IgD-negative memory B cell (primary cell): ENCODE measurements around the gene CYP2R1. TPM values are rescaled to one million over a fixed set of nuclear protein-coding genes. Genes with fewer than 3 reads are reported as not detected.

ENCODE experiments used
- H3K27ac Mint-ChIP-seq, 3 donors: one replicate each; pipeline ENCODE4 v1.8.0; 2020 to 2022; ENCODE audit warnings: mild to moderate bottlenecking in 3 of 3, mixed read lengths in 3 of 3, moderate library complexity in 1 of 3
- H3K27me3 Mint-ChIP-seq: one replicate; pipeline ENCODE4 v1.8.0; 2021; ENCODE audit warnings: mixed read lengths
- H3K36me3 Mint-ChIP-seq: one replicate; pipeline ENCODE4 v1.8.0; 2020; ENCODE audit warnings: mild to moderate bottlenecking, mixed read lengths
- H3K4me1 Mint-ChIP-seq, 3 donors: one replicate each; pipeline ENCODE4 v1.8.0; 2020 to 2022; ENCODE audit warnings: mixed read lengths in 3 of 3, mild to moderate bottlenecking in 1 of 3
- H3K4me3 Mint-ChIP-seq, 4 donors: one replicate each; pipeline ENCODE4 v1.8.0; 2020 to 2022; ENCODE audit warnings: mild to moderate bottlenecking in 4 of 4, mixed read lengths in 4 of 4, moderate library complexity in 3 of 4
- H3K9me3 Mint-ChIP-seq, 3 donors: one replicate each; pipeline ENCODE4 v1.8.0; 2020 to 2021; ENCODE audit warnings: mixed read lengths in 3 of 3, mild to moderate bottlenecking in 1 of 3
- polyA plus RNA-seq: library from polyadenylated mRNA; unstranded; fragments of 300-500 nt; fragmentation: Illumina TruSeq; gene quantifications from one replicate; pipeline ENCODE4 v1.2.3, GENCODE V29; 2021

Gene CYP2R1
- polyA plus RNA-seq: 21.6 TPM

GRCh38 chr11:14892036-14892556, at the start of gene CYP2R1:
Gene CYP2R1, minus strand, starts transcription at chr11:14892231. Its CDS starts 26 bp downstream, at chr11:14892205.
- Mint-ChIP-seq H3K36me3 (peaks cover under 1% of the 10 kb centered on the region), H3K4me1 (peaks cover 12 to 24% (median 23%) of the 10 kb centered on the region in 3 donors), H3K27me3 (no peaks in the 10 kb centered on the region), H3K9me3 (no peaks in the 10 kb centered on the region), H3K27ac (peak within 1 kb of the TSS; percentile 87 to 95 (median 93)), H3K4me3 (peak within 1 kb of the TSS; percentile 88 to 99 (median 94))

- H3K27ac Mint-ChIP-seq: no peak overlapping the region
- no peak overlapping the region for H3K4me3 Mint-ChIP-seq
- H3K9me3 Mint-ChIP-seq: peaks cover 1 to 9% (median 3%) of the 10 kb centered on the region in 3 donors
- H3K36me3 Mint-ChIP-seq: no peaks in the 10 kb centered on the region
- H3K4me1 Mint-ChIP-seq: no peaks in the 10 kb centered on the region
- peaks cover 4% of the 10 kb centered on the region for H3K27me3 Mint-ChIP-seq
Measured at GRCh38 chr11:14938936-14939335, 46.9 kb upstream of the CYP2R1 start.

GRCh38 chr11:14934641-14935351, 42.8 kb upstream of the CYP2R1 start:
- H3K9me3 Mint-ChIP-seq: peaks cover 0 to 6% (median 1%) of the 10 kb centered on the region in 3 donors
- no peak overlapping the region for H3K27ac Mint-ChIP-seq
- H3K4me1 Mint-ChIP-seq: no peaks in the 10 kb centered on the region
- no peaks in the 10 kb centered on the region for H3K36me3 Mint-ChIP-seq
- peaks cover 5% of the 10 kb centered on the region for H3K27me3 Mint-ChIP-seq
- no peak overlapping the region for H3K4me3 Mint-ChIP-seq

GRCh38 chr11:14932447-14932846, 40.4 kb upstream of the CYP2R1 start:
- Mint-ChIP-seq H3K27me3 (peaks cover 5% of the 10 kb centered on the region), H3K4me1 (no peaks in the 10 kb centered on the region), H3K36me3 (no peaks in the 10 kb centered on the region), H3K9me3 (peaks cover 0 to 7% (median 2%) of the 10 kb centered on the region in 3 donors), H3K4me3 (no peak overlapping the region), H3K27ac (no peak overlapping the region)

- Mint-ChIP-seq H3K27me3 (peaks cover 5% of the 10 kb centered on the region), H3K4me3 (no peak overlapping the region), H3K4me1 (no peaks in the 10 kb centered on the region), H3K9me3 (peaks cover 0 to 7% (median 2%) of the 10 kb centered on the region in 3 donors), H3K27ac (no peak overlapping the region), H3K36me3 (no peaks in the 10 kb centered on the region)
Measured at GRCh38 chr11:14930369-14930768, 38.3 kb upstream of the CYP2R1 start.

- H3K36me3 Mint-ChIP-seq: no peaks in the 10 kb centered on the region
- H3K27ac Mint-ChIP-seq: no peak overlapping the region
- no peaks in the 10 kb centered on the region for H3K4me1 Mint-ChIP-seq
- H3K27me3 Mint-ChIP-seq: peaks cover 4% of the 10 kb centered on the region
- no peak overlapping the region for H3K4me3 Mint-ChIP-seq
- peaks cover 0 to 7% (median 2%) of the 10 kb centered on the region in 3 donors for H3K9me3 Mint-ChIP-seq
Measured at GRCh38 chr11:14927146-14927545, 35.1 kb upstream of the CYP2R1 start.

- Mint-ChIP-seq H3K36me3 (no peaks in the 10 kb centered on the region), H3K4me1 (no peaks in the 10 kb centered on the region), H3K9me3 (peaks cover 0 to 5% (median 2%) of the 10 kb centered on the region in 3 donors), H3K27me3 (no peaks in the 10 kb centered on the region), H3K4me3 (no peak overlapping the region), H3K27ac (no peak overlapping the region)
Measured at GRCh38 chr11:14924318-14924717, 32.3 kb upstream of the CYP2R1 start.

GRCh38 chr11:14916403-14916802, 24.4 kb upstream of the CYP2R1 start:
- Mint-ChIP-seq H3K4me3 (no peak overlapping the region), H3K27ac (no peak overlapping the region), H3K27me3 (peaks cover 10% of the 10 kb centered on the region)

GRCh38 chr11:14914536-14914935, 22.5 kb upstream of the CYP2R1 start:
- Mint-ChIP-seq H3K27ac (no peak overlapping the region), H3K27me3 (peaks cover 10% of the 10 kb centered on the region), H3K36me3 (no peaks in the 10 kb centered on the region), H3K4me3 (no peak overlapping the region), H3K9me3 (peaks cover 0 to 4% (median 0%) of the 10 kb centered on the region in 3 donors), H3K4me1 (no peaks in the 10 kb centered on the region)

More at GRCh38 chr11:14916403-14916802, 24.4 kb upstream of the CYP2R1 start:
- Mint-ChIP-seq H3K36me3 (no peaks in the 10 kb centered on the region), H3K4me1 (no peaks in the 10 kb centered on the region), H3K9me3 (peaks cover 0 to 4% (median 0%) of the 10 kb centered on the region in 3 donors)

GRCh38 chr11:14908214-14908880, 16.3 kb upstream of the CYP2R1 start:
- Mint-ChIP-seq H3K27ac (peak overlapping the region in 1 of 3 donors; percentile 3), H3K27me3 (peaks cover 6% of the 10 kb centered on the region), H3K4me1 (peaks cover 34 to 38% (median 37%) of the 10 kb centered on the region in 3 donors), H3K36me3 (no peaks in the 10 kb centered on the region), H3K9me3 (peaks cover 0 to 2% (median 0%) of the 10 kb centered on the region in 3 donors), H3K4me3 (peak overlapping the region in 1 of 4 donors; percentile 10)

- peaks cover 0 to 2% (median 0%) of the 10 kb centered on the region in 3 donors for H3K9me3 Mint-ChIP-seq
Measured at GRCh38 chr11:14907411-14908213, 15.6 kb upstream of the CYP2R1 start.

GRCh38 chr11:14906993-14907392, 15.0 kb upstream of the CYP2R1 start:
- no peaks in the 10 kb centered on the region for H3K36me3 Mint-ChIP-seq
- H3K27ac Mint-ChIP-seq: peak overlapping the region in 2 of 3 donors; percentile 96
- H3K4me3 Mint-ChIP-seq: peak overlapping the region in 1 of 4 donors; percentile 66
- H3K4me1 Mint-ChIP-seq: peaks cover 34 to 38% (median 37%) of the 10 kb centered on the region in 3 donors
- H3K27me3 Mint-ChIP-seq: peaks cover 2% of the 10 kb centered on the region
- peaks cover 0 to 2% (median 0%) of the 10 kb centered on the region in 3 donors for H3K9me3 Mint-ChIP-seq

More at GRCh38 chr11:14907411-14908213, 15.6 kb upstream of the CYP2R1 start:
- Mint-ChIP-seq H3K4me3 (peak overlapping the region in 1 of 4 donors; percentile 66), H3K36me3 (no peaks in the 10 kb centered on the region), H3K27ac (peak overlapping the region in 2 of 3 donors; percentile 64 to 96), H3K27me3 (peaks cover 2% of the 10 kb centered on the region), H3K4me1 (peaks cover 34 to 38% (median 37%) of the 10 kb centered on the region in 3 donors)

GRCh38 chr11:14906578-14906977, 14.5 kb upstream of the CYP2R1 start:
- H3K27ac Mint-ChIP-seq: peak overlapping the region; percentile 96 to 98 (median 96)
- H3K4me1 Mint-ChIP-seq: peaks cover 34 to 38% (median 37%) of the 10 kb centered on the region in 3 donors
- H3K9me3 Mint-ChIP-seq: peaks cover 0 to 2% (median 0%) of the 10 kb centered on the region in 3 donors
- H3K36me3 Mint-ChIP-seq: no peaks in the 10 kb centered on the region
- peak overlapping the region in 1 of 4 donors; percentile 95 for H3K4me3 Mint-ChIP-seq
- peaks cover 2% of the 10 kb centered on the region for H3K27me3 Mint-ChIP-seq
